ENCODE measurements around the gene MKI67.

- TF ChIP-seq BRD9 (IDR thresholded peaks at IDR 0.05; ENCODE audit: low read depth, partially characterized antibody) (no peak), POLR2A (conservative IDR thresholded peaks at IDR 0.05) (no peak), BCLAF1 (IDR thresholded peaks at IDR 0.05; ENCODE audit: borderline replicate concordance in 1 of 2, control insufficient read depth in 1 of 2, low read depth in 2 of 2, low read length in 1 of 2) (no peak), SMAD1 (IDR thresholded peaks at IDR 0.05; ENCODE audit: low read depth, low read length, partially characterized antibody) (no peak), BHLHE40 (IDR thresholded peaks at IDR 0.05; ENCODE audit: low read length) (no peak), CTCF (IDR thresholded peaks at IDR 0.05 in 2 of 3, conservative IDR thresholded peaks at IDR 0.05 in 1 of 3; ENCODE audit: insufficient read depth in 2 of 3, low read depth in 1 of 3, low read length in 3 of 3) (no peak), ZC3H4 (CRISPR knock-in tag; IDR thresholded peaks at IDR 0.05; ENCODE audit: borderline replicate concordance) (no peak), KLF13 (tag; IDR thresholded peaks at IDR 0.05; ENCODE audit: borderline replicate concordance, low read depth) (no peak), HIVEP1 (CRISPR knock-in tag; IDR thresholded peaks at IDR 0.05) (no peak)
- TF ChIP-seq, protein P1, sequence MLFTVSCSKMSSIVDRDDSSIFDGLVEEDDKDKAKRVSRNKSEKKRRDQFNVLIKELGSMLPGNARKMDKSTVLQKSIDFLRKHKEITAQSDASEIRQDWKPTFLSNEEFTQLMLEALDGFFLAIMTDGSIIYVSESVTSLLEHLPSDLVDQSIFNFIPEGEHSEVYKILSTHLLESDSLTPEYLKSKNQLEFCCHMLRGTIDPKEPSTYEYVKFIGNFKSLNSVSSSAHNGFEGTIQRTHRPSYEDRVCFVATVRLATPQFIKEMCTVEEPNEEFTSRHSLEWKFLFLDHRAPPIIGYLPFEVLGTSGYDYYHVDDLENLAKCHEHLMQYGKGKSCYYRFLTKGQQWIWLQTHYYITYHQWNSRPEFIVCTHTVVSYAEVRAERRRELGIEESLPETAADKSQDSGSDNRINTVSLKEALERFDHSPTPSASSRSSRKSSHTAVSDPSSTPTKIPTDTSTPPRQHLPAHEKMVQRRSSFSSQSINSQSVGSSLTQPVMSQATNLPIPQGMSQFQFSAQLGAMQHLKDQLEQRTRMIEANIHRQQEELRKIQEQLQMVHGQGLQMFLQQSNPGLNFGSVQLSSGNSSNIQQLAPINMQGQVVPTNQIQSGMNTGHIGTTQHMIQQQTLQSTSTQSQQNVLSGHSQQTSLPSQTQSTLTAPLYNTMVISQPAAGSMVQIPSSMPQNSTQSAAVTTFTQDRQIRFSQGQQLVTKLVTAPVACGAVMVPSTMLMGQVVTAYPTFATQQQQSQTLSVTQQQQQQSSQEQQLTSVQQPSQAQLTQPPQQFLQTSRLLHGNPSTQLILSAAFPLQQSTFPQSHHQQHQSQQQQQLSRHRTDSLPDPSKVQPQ (CRISPR knock-in tag; IDR thresholded peaks at IDR 0.05; ENCODE audit: borderline replicate concordance): no peak
Observed at GRCh38 chr10:128080641-128081040, 45.6 kb downstream of the MKI67 start.

All from K562 (cell line).